Measurements from ENCODE around the gene EVA1B. TPM values are rescaled to one million over a fixed set of nuclear protein-coding genes. Genes with fewer than 3 reads are reported as not detected.

The EVA1B gene
- polyA plus RNA-seq (ENCODE audit: insufficient read length in 4 of 4) = 100 to 1,000 TPM in 2 of 4 donors, 10 to 100 TPM in 2; 43.1 to 142 (median 86.8) TPM

GRCh38 chr1:36323636-36324352, at the start of gene EVA1B:
EVA1B (minus strand) TSS chr1:36323645; CDS start chr1:36323037, 608 bp downstream.
- DNase-seq (ENCODE audit: low read depth in 4 of 4, low spot score in 2 of 4) = peak; percentile 77 to 87 (median 86)

- DNase-seq (ENCODE audit: low read depth in 4 of 4, low spot score in 2 of 4) = no peak
Measured at GRCh38 chr1:36372617-36373016, 49.2 kb upstream of the EVA1B start.

- DNase-seq (ENCODE audit: low read depth in 4 of 4, low spot score in 2 of 4) = peak in 1 of 4 donors; percentile 71
Measured at GRCh38 chr1:36369061-36369861, 45.8 kb upstream of the EVA1B start.

- no peak for DNase-seq (ENCODE audit: low read depth in 4 of 4, low spot score in 2 of 4)
Measured at GRCh38 chr1:36367798-36368197, 44.4 kb upstream of the EVA1B start.

- DNase-seq (ENCODE audit: low read depth in 4 of 4, low spot score in 2 of 4) = no peak
Measured at GRCh38 chr1:36367066-36367465, 43.6 kb upstream of the EVA1B start.

- peak in 1 of 4 donors; percentile 68 for DNase-seq (ENCODE audit: low read depth in 4 of 4, low spot score in 2 of 4)
Measured at GRCh38 chr1:36366091-36366661, 42.7 kb upstream of the EVA1B start.

- no peak for DNase-seq (ENCODE audit: low read depth in 4 of 4, low spot score in 2 of 4)
Measured at GRCh38 chr1:36365381-36365780, 41.9 kb upstream of the EVA1B start.

GRCh38 chr1:36359911-36360550, 36.6 kb upstream of the EVA1B start:
- DNase-seq (ENCODE audit: low read depth in 4 of 4, low spot score in 2 of 4) = no peak

GRCh38 chr1:36359383-36359782, 35.9 kb upstream of the EVA1B start:
- no peak for DNase-seq (ENCODE audit: low read depth in 4 of 4, low spot score in 2 of 4)

- DNase-seq (ENCODE audit: low read depth in 4 of 4, low spot score in 2 of 4) = no peak
Measured at GRCh38 chr1:36358514-36359084, 35.2 kb upstream of the EVA1B start.

- DNase-seq (ENCODE audit: low read depth in 4 of 4, low spot score in 2 of 4) = no peak
Measured at GRCh38 chr1:36355811-36356210, 32.4 kb upstream of the EVA1B start.

- no peak for DNase-seq (ENCODE audit: low read depth in 4 of 4, low spot score in 2 of 4)
Measured at GRCh38 chr1:36354486-36354885, 31.0 kb upstream of the EVA1B start.

- DNase-seq (ENCODE audit: low read depth in 4 of 4, low spot score in 2 of 4) = no peak
Measured at GRCh38 chr1:36352910-36353878, 29.7 kb upstream of the EVA1B start.

- no peak for DNase-seq (ENCODE audit: low read depth in 4 of 4, low spot score in 2 of 4)
Measured at GRCh38 chr1:36352125-36352909, 28.9 kb upstream of the EVA1B start.

GRCh38 chr1:36351227-36351977, 28.0 kb upstream of the EVA1B start:
- DNase-seq (ENCODE audit: low read depth in 4 of 4, low spot score in 2 of 4) = no peak

- no peak for DNase-seq (ENCODE audit: low read depth in 4 of 4, low spot score in 2 of 4)
Measured at GRCh38 chr1:36350659-36351226, 27.3 kb upstream of the EVA1B start.

- DNase-seq (ENCODE audit: low read depth in 4 of 4, low spot score in 2 of 4) = no peak
Measured at GRCh38 chr1:36349839-36350238, 26.4 kb upstream of the EVA1B start.

- no peak for DNase-seq (ENCODE audit: low read depth in 4 of 4, low spot score in 2 of 4)
Measured at GRCh38 chr1:36349241-36349671, 25.8 kb upstream of the EVA1B start.

All from left renal cortex interstitium (tissue), 4 donors.